GM18505 (cell line): ENCODE results near the gene DIPK1B.

ENCODE experiments used
- ATAC-seq: cut with Tn5 transposase; IDR thresholded peaks from one replicate; pipeline ENCODE4 v1.9.1; 2021; ENCODE audit not compliant: unreplicated experiment
- POLR2A ChIP-seq: IDR thresholded peaks from 4 replicates; pipeline ENCODE4 v1.6.1; 2011; ENCODE audit warnings: borderline replicate concordance; ENCODE audit not compliant: insufficient read depth, insufficient read length; ENCODE audit errors: extremely low read depth

The DIPK1B gene

GRCh38 chr9:136719195-136719880 is 7.0 kb downstream of the DIPK1B start:
- no peak for ATAC-seq
- TF ChIP-seq POLR2A: no peak

GRCh38 chr9:136720251-136720897 is 8.0 kb downstream of the DIPK1B start:
- no peak for TF ChIP-seq POLR2A
- ATAC-seq: no peak

GRCh38 chr9:136720898-136721338 is 8.5 kb downstream of the DIPK1B start:
- ATAC-seq: no peak
- TF ChIP-seq POLR2A: no peak

- TF ChIP-seq POLR2A: no peak
- ATAC-seq: no peak
These were observed 9.1 kb downstream of the DIPK1B start for GRCh38 chr9:136721339-136722092.

GRCh38 chr9:136722093-136722968 is 10.0 kb downstream of the DIPK1B start:
- ATAC-seq: no peak
- TF ChIP-seq POLR2A: peak; percentile 17

- TF ChIP-seq POLR2A: no peak
- ATAC-seq: no peak
These were observed 10.6 kb downstream of the DIPK1B start for GRCh38 chr9:136722969-136723356.

GRCh38 chr9:136723362-136723976 is 11.1 kb downstream of the DIPK1B start:
- ATAC-seq: no peak
- no peak for TF ChIP-seq POLR2A

- TF ChIP-seq POLR2A: no peak
These were observed 11.6 kb downstream of the DIPK1B start for GRCh38 chr9:136723989-136724388.

GRCh38 chr9:136724772-136725171 is 12.4 kb downstream of the DIPK1B start:
- ATAC-seq: no peak
- TF ChIP-seq POLR2A: no peak

More at GRCh38 chr9:136723989-136724388, 11.6 kb downstream of the DIPK1B start:
- ATAC-seq: no peak

GRCh38 chr9:136725612-136726011 is 13.2 kb downstream of the DIPK1B start:
- peak; percentile 11 for TF ChIP-seq POLR2A
- ATAC-seq: no peak

GRCh38 chr9:136726118-136726517 is 13.7 kb downstream of the DIPK1B start:
- ATAC-seq: no peak
- no peak for TF ChIP-seq POLR2A

GRCh38 chr9:136726631-136727191 is 14.3 kb downstream of the DIPK1B start:
- ATAC-seq: no peak
- no peak for TF ChIP-seq POLR2A

- ATAC-seq: peak; percentile 67
- peak; percentile 100 for TF ChIP-seq POLR2A
These were observed 15.7 kb downstream of the DIPK1B start for GRCh38 chr9:136728080-136728547.
